Measurements from ENCODE around the gene SLC34A2.

Gene SLC34A2

GRCh38 chr4:25632135-25632534, 23.5 kb upstream of the SLC34A2 start:
- TF ChIP-seq TCF12 (IDR thresholded peaks at IDR 0.05; ENCODE audit: low read depth) (no peak), FOXM1 (IDR thresholded peaks at IDR 0.05; ENCODE audit: borderline replicate concordance, low read depth) (no peak), CEBPB (IDR thresholded peaks at IDR 0.05) (no peak), ZBTB7A (IDR thresholded peaks at IDR 0.05; ENCODE audit: low read depth) (no peak), REST (IDR thresholded peaks at IDR 0.05; ENCODE audit: low read depth) (no peak), YY1 (IDR thresholded peaks at IDR 0.05; ENCODE audit: low read depth) (no peak), RAD21 (IDR thresholded peaks at IDR 0.05; ENCODE audit: low read depth) (no peak), TEAD4 (IDR thresholded peaks at IDR 0.05) (no peak), NFIC (IDR thresholded peaks at IDR 0.05) (no peak), CREB1 (IDR thresholded peaks at IDR 0.05; ENCODE audit: low read depth) (no peak), USF1 (IDR thresholded peaks at IDR 0.05) (no peak), EGR1 (IDR thresholded peaks at IDR 0.05) (no peak), EP300 (IDR thresholded peaks at IDR 0.05; ENCODE audit: borderline replicate concordance) (no peak), MAX (IDR thresholded peaks at IDR 0.05) (no peak), TAF1 (IDR thresholded peaks at IDR 0.05; ENCODE audit: low read depth) (no peak)

GRCh38 chr4:25633541-25633940, 22.1 kb upstream of the SLC34A2 start:
- no peak for TF ChIP-seq FOXM1 (IDR thresholded peaks at IDR 0.05; ENCODE audit: borderline replicate concordance, low read depth)
- TF ChIP-seq RAD21 (IDR thresholded peaks at IDR 0.05; ENCODE audit: low read depth) = no peak
- no peak for TF ChIP-seq MAX (IDR thresholded peaks at IDR 0.05)
- no peak for TF ChIP-seq TAF1 (IDR thresholded peaks at IDR 0.05; ENCODE audit: low read depth)
- no peak for TF ChIP-seq USF1 (IDR thresholded peaks at IDR 0.05)
- no peak for TF ChIP-seq YY1 (IDR thresholded peaks at IDR 0.05; ENCODE audit: low read depth)
- TF ChIP-seq TEAD4 (IDR thresholded peaks at IDR 0.05) = no peak
- TF ChIP-seq EP300 (IDR thresholded peaks at IDR 0.05; ENCODE audit: borderline replicate concordance) = no peak
- TF ChIP-seq CEBPB (IDR thresholded peaks at IDR 0.05) = no peak
- TF ChIP-seq CREB1 (IDR thresholded peaks at IDR 0.05; ENCODE audit: low read depth) = no peak
- no peak for TF ChIP-seq ZBTB7A (IDR thresholded peaks at IDR 0.05; ENCODE audit: low read depth)
- TF ChIP-seq REST (IDR thresholded peaks at IDR 0.05; ENCODE audit: low read depth) = no peak

- TF ChIP-seq USF1 (IDR thresholded peaks at IDR 0.05) (no peak), ZBTB7A (IDR thresholded peaks at IDR 0.05; ENCODE audit: low read depth) (no peak), CEBPB (IDR thresholded peaks at IDR 0.05) (no peak), CREB1 (IDR thresholded peaks at IDR 0.05; ENCODE audit: low read depth) (no peak), RAD21 (IDR thresholded peaks at IDR 0.05; ENCODE audit: low read depth) (no peak), FOXM1 (IDR thresholded peaks at IDR 0.05; ENCODE audit: borderline replicate concordance, low read depth) (no peak), REST (IDR thresholded peaks at IDR 0.05; ENCODE audit: low read depth) (no peak), TEAD4 (IDR thresholded peaks at IDR 0.05) (no peak), NFIC (IDR thresholded peaks at IDR 0.05) (no peak; the same call in 1 of the 2 replicates)
These were observed 20.1 kb upstream of the SLC34A2 start for GRCh38 chr4:25635501-25635900.

- TF ChIP-seq YY1 (IDR thresholded peaks at IDR 0.05; ENCODE audit: low read depth) = no peak
- TF ChIP-seq TCF12 (IDR thresholded peaks at IDR 0.05; ENCODE audit: low read depth) = no peak
- TF ChIP-seq EGR1 (IDR thresholded peaks at IDR 0.05) = no peak
- no peak for TF ChIP-seq FOXM1 (IDR thresholded peaks at IDR 0.05; ENCODE audit: borderline replicate concordance, low read depth)
- no peak for TF ChIP-seq TEAD4 (IDR thresholded peaks at IDR 0.05)
- no peak for TF ChIP-seq REST (IDR thresholded peaks at IDR 0.05; ENCODE audit: low read depth)
- TF ChIP-seq MAX (IDR thresholded peaks at IDR 0.05) = no peak
- no peak for TF ChIP-seq ZBTB7A (IDR thresholded peaks at IDR 0.05; ENCODE audit: low read depth)
- no peak for TF ChIP-seq RAD21 (IDR thresholded peaks at IDR 0.05; ENCODE audit: low read depth)
- no peak for TF ChIP-seq NFIC (IDR thresholded peaks at IDR 0.05)
- no peak for TF ChIP-seq TAF1 (IDR thresholded peaks at IDR 0.05; ENCODE audit: low read depth)
- TF ChIP-seq EP300 (IDR thresholded peaks at IDR 0.05; ENCODE audit: borderline replicate concordance) = no peak
- TF ChIP-seq USF1 (IDR thresholded peaks at IDR 0.05) = no peak
These were observed 17.9 kb upstream of the SLC34A2 start for GRCh38 chr4:25637581-25638220.

Measured in Ishikawa (cell line).